ENCODE results near the gene WDR45. TPM values are rescaled to one million over a fixed set of nuclear protein-coding genes. Genes with fewer than 3 reads are reported as not detected.

Gene WDR45
- total RNA-seq, 2 donors from 2014 or later = 52.3 to 61.1 TPM

GRCh38 chrX:49082271-49082871 is 2.7 kb upstream of the WDR45 start:
- intact Hi-C loops (cut with DNase I) = no loop called here
- DNase-seq = no peak
- ATAC-seq = no peak

- intact Hi-C loops (cut with DNase I) = no loop called here
- DNase-seq (no peak), ATAC-seq (no peak)
Measured at GRCh38 chrX:49077941-49078340, 1.7 kb downstream of the WDR45 start.

GRCh38 chrX:49075347-49075746 is 4.3 kb downstream of the WDR45 start:
- intact Hi-C loops (cut with DNase I) = no loop called here
- ATAC-seq (no peak), DNase-seq (no peak)

GRCh38 chrX:49073601-49074575 is 5.8 kb downstream of the WDR45 start, which contains the start of gene PRAF2:
PRAF2 (minus strand) TSS chrX:49074002; CDS start chrX:49073987, 15 bp downstream.
- intact Hi-C loops (cut with DNase I) = no loop called here
- peak; percentile 90 to 91 for ATAC-seq

GRCh38 chrX:49072712-49073095 is 7.0 kb downstream of the WDR45 start:
- no peak for DNase-seq
- peak in 1 of 2 donors; percentile 0 for ATAC-seq
- intact Hi-C loops (cut with DNase I) = no loop called here

More at GRCh38 chrX:49073601-49074575, 5.8 kb downstream of the WDR45 start, which contains the start of gene PRAF2:
- peak; percentile 95 for DNase-seq

GRCh38 chrX:49071877-49072711 is 7.6 kb downstream of the WDR45 start:
- intact Hi-C loops (cut with DNase I) = no loop called here
- peak; percentile 90 for DNase-seq
- peak; percentile 74 to 84 for ATAC-seq

- ATAC-seq = no peak
- intact Hi-C loops (cut with DNase I) = no loop called here
Measured at GRCh38 chrX:49070988-49071387, 8.7 kb downstream of the WDR45 start.

GRCh38 chrX:49069038-49069437 is 10.6 kb downstream of the WDR45 start:
- intact Hi-C loops (cut with DNase I) = no loop called here
- ATAC-seq = no peak
- no peak for DNase-seq

More at GRCh38 chrX:49070988-49071387, 8.7 kb downstream of the WDR45 start:
- DNase-seq = no peak

GRCh38 chrX:49067285-49068120 is 12.2 kb downstream of the WDR45 start:
- DNase-seq (no peak), ATAC-seq (no peak)
- intact Hi-C loops (cut with DNase I) = no loop called here

GRCh38 chrX:49066690-49067089 is 13.0 kb downstream of the WDR45 start:
- intact Hi-C loops (cut with DNase I) = no loop called here
- ATAC-seq = no peak
- DNase-seq = no peak

GRCh38 chrX:49066278-49066677 is 13.4 kb downstream of the WDR45 start:
- intact Hi-C loops (cut with DNase I) = no loop called here

GRCh38 chrX:49064735-49065134 is 15.0 kb downstream of the WDR45 start:
- intact Hi-C loops (cut with DNase I) = no loop called here
- DNase-seq (no peak), ATAC-seq (no peak)

More at GRCh38 chrX:49066278-49066677, 13.4 kb downstream of the WDR45 start:
- DNase-seq (no peak), ATAC-seq (no peak)

- intact Hi-C loops (cut with DNase I) = no loop called here
- DNase-seq (no peak), ATAC-seq (no peak)
Measured at GRCh38 chrX:49064303-49064702, 15.4 kb downstream of the WDR45 start.

- intact Hi-C loops (cut with DNase I) = no loop called here
- ATAC-seq (no peak), DNase-seq (no peak)
Measured at GRCh38 chrX:49063715-49064114, 16.0 kb downstream of the WDR45 start.

GRCh38 chrX:49061916-49062315 is 17.8 kb downstream of the WDR45 start:
- intact Hi-C loops (cut with DNase I) = no loop called here
- no peak for DNase-seq
- ATAC-seq = no peak

GRCh38 chrX:49061490-49061889 is 18.2 kb downstream of the WDR45 start:
- intact Hi-C loops (cut with DNase I) = no loop called here
- no peak for DNase-seq
- ATAC-seq = no peak

GRCh38 chrX:49060914-49061313 is 18.8 kb downstream of the WDR45 start:
- intact Hi-C loops (cut with DNase I) = no loop called here
- DNase-seq (no peak), ATAC-seq (no peak)

- intact Hi-C loops (cut with DNase I) = no loop called here
- DNase-seq (no peak), ATAC-seq (peak in 1 of 2 donors; percentile 41)
Measured at GRCh38 chrX:49059681-49060085, 20.0 kb downstream of the WDR45 start.
